Endothelial cell of umbilical vein (primary cell): Measurements from ENCODE around the gene NR5A1.

Experiments used
- GATA2 ChIP-seq: IDR thresholded peaks from 2 replicates; pipeline ENCODE4 v1.7.0; 2011; ENCODE audit warnings: low read depth, mild to moderate bottlenecking, moderate library complexity, mixed read lengths, low read length; ENCODE audit not compliant: insufficient read length, insufficient read depth
- POLR2A ChIP-seq: IDR thresholded peaks from 2 replicates; pipeline ENCODE4 v1.6.1; 2012; ENCODE audit warnings: low read depth, mild to moderate bottlenecking, control low read depth, low read length
- TF ChIP-seq, protein P1 (sequence below), 2 donors: IDR thresholded peaks; 1 replicate in 1 of 2; 2 replicates in 1 of 2; pipeline ENCODE4 v1.5.1; 2011; ENCODE audit warnings: low read length in 2 of 2, mild to moderate bottlenecking in 2 of 2, moderate library complexity in 2 of 2, control low read depth in 1 of 2, inconsistent platforms in 1 of 2, low read depth in 1 of 2; ENCODE audit not compliant: insufficient read depth in 1 of 2; ENCODE audit errors: extremely low read depth in 1 of 2
- TF ChIP-seq, protein P2 (sequence below): IDR thresholded peaks from 2 replicates; pipeline ENCODE4 v1.6.1; 2011; ENCODE audit not compliant: insufficient read depth, insufficient read length

DNA sequence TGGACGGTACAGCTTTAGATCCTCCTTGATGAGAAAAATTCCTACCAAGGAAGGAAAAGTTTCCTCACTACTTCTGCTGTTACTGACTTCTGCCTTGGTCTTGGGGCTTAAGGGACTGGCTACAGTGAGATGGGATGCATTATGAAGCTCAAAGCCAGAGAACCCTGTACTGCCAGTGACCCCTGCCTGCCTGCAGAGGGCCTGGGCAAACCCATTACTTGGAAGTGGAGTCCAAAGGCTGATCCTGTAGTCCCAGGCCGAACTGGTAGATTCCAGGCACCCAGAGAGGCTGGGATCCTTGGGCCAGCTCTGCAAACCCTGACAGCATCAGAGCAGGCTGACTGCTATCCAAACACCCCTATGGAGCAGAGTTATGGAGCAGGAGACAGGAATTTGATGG is 25.7 kb upstream of the NR5A1 start:
- TF ChIP-seq, protein P1, sequence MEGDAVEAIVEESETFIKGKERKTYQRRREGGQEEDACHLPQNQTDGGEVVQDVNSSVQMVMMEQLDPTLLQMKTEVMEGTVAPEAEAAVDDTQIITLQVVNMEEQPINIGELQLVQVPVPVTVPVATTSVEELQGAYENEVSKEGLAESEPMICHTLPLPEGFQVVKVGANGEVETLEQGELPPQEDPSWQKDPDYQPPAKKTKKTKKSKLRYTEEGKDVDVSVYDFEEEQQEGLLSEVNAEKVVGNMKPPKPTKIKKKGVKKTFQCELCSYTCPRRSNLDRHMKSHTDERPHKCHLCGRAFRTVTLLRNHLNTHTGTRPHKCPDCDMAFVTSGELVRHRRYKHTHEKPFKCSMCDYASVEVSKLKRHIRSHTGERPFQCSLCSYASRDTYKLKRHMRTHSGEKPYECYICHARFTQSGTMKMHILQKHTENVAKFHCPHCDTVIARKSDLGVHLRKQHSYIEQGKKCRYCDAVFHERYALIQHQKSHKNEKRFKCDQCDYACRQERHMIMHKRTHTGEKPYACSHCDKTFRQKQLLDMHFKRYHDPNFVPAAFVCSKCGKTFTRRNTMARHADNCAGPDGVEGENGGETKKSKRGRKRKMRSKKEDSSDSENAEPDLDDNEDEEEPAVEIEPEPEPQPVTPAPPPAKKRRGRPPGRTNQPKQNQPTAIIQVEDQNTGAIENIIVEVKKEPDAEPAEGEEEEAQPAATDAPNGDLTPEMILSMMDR (IDR thresholded peaks at IDR 0.05; ENCODE audit: extremely low read depth in 1 of 2, insufficient read depth in 1 of 2, low read depth in 1 of 2, low read length in 2 of 2), result no peak
- no peak for TF ChIP-seq GATA2
- no peak for TF ChIP-seq POLR2A
- TF ChIP-seq, protein P2, sequence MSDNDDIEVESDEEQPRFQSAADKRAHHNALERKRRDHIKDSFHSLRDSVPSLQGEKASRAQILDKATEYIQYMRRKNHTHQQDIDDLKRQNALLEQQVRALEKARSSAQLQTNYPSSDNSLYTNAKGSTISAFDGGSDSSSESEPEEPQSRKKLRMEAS, result no peak
